Measurements from ENCODE around the gene LPIN2.
"Not testable (repeated sequence)": the region's sequence is repeated elsewhere in the genome, so short reads cannot be mapped to it uniquely, and the experiment has no call there.

Gene LPIN2

DNA sequence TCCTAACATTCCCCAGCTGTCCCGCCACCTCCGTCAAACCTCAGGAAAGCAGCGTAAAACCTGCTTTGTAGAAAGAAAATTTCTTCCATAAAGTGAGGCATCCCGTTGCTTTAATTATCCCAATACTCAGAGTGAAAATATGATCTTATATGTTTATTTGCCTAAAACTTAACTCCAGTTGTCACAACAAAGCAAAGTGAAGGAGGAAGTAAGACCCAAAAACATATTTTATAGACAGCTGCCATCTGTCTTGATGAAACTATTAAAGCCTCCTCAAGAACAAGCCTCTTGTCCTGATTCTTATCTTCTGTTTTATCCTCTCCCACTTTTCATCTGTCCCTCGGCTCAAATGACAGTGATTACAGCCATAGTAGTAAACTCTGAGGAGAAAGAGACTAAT lies 28.9 kb upstream of the LPIN2 start:
- no peak for DNase-seq

DNA sequence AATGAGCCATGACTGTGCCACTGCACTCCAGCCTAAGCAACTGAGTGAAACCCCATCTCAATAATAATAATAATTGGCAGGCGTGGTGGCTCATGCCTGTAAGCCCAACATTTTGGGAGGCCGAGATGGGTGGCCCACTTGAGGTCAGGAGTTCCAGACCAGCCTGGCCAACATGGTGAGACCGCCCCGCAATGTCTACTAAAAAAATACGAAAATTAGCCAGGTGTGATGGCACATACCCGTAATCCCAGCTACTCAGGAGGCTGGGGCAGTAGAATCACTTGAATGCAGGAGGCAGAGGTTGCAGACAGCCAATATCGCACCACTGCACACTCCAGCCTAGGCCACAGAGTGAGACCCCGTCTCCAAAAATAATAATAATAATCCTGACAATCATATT lies 27.9 kb upstream of the LPIN2 start:
- DNase-seq = no peak

DNA sequence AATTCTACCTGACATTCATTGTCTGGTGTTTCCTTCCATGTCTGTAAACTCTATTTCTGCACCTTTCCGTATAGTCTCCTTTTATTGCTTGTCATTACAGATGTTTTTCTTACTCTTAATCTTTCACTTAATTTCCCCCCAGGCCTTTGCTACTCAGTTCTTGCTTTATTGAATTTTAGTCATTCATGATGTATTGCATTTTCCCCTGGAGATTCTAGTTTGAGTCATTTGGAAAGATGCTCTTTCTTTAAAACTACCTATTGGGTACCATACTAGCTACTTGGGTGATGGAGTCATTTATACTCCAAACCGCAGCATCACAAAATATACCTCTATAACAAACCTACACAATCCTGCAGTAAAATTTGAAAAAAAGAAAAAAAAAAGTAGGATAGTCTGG lies 27.2 kb upstream of the LPIN2 start:
- no peak for DNase-seq

DNA sequence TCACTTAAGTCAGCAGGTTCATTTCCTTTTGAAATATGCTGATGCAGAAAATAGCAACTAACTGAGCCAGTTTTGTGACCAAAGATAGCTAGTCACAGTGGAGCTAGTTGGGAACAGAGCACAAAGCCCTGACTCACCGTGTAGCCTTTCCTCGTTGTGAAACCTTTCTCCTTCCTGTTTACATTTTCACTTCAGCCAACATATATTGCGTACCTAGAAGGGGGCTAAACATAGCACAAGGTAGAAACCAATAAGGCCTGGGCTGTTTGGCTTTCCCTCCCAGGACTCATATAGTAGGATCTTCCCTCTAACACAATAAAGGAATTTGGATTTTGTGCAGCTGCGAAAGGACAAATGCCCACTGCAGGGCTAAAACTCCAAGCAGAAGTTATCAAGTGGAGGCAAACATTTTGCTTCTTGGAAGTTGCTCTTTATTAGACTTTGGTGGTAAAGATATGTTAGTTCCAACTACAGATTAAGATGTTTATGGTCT lies 24.5 kb upstream of the LPIN2 start:
- DNase-seq = no peak

DNA sequence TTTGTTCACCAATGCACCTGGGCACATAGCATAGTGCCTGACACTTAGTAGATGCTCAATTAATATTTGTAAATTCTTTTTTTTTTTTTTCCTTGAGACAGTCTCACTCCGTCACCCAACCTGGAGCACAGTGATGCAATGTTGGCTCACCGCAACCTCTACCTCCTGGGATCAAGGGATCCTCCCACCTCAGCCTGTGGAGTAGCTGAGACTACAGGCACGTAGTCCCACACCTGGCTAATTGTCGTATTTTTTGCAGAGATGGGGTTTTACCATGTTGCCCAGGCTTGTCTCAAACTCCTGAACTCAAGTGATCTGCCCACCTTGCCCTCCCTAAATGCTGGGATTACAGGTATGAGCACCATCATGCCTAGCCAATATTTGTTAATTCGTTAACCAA lies 23.2 kb upstream of the LPIN2 start:
- no peak for DNase-seq

DNA sequence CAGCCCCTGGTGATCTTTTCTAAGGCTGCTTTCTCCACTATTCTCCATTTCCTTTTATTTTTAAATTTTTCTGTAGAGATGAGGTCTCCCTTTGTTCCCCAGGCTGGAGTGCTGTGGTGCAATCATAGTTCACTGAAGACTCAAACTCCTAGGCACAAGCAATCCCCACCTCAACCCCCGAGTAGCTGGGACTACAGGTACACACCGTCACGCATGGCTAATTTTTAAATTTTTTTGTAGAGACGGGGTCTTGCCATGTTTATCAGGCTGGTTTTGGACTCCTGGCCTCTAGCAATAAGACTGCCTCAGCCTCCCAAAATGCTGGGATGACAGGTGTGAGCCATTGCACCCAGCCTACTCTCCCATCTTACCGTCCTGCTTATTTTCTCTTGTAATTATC lies 22.7 kb upstream of the LPIN2 start:
- DNase-seq = no peak

DNA sequence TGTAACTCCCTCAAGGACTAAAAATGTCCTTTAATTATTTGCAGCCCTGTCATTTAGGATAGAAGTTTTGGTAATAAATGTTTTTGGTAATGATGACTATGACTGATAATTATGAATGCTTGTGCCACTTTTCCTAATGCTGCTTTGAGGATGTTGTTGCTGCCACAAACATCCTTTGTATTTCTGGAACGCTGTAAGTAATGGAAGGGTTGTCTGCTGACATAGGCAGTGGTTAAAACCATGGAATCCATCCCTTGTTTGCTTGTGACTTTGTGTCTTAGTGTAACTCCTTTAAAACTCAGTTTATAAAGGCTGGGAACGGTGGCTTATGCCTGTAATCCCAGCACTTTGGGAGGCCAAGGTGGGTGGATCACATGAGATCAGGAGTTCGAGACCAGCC lies 19.8 kb upstream of the LPIN2 start:
- DNase-seq = no peak

DNA sequence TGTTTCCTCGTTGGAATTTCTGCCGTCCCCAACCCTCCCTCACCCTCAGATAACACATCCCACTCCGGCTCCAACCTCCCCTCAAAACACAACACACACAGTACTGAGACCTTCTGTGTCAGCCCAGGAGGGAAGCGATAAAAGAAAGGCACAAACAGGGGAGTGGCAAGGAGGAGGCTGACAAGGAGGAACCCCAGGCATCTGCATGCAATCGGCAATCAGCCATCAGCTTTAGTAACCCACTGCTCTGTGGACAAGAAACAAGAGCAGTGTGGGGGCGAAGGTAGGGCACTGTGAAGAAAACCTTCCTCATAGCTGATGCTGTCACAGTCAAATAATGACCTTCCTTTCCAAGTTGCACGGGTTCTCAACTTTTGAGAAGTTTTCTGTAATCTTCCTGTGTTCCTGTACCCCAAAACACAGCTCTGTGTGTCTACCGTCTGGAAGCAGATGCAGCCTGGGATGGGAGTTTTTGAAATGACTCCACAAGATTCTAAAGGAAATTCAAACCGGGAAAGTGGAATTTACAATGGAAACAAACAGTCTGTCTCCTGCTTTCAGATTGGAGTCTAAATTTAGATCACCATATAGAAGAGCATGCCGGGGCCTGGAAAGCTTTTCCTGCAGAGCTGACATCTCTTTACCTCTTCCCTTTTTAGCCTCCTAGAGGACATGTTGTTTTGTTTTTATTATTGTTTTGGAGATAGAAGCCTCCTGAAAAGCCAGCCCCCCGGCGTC lies 16.4 kb upstream of the LPIN2 start:
- DNase-seq = no peak

DNA sequence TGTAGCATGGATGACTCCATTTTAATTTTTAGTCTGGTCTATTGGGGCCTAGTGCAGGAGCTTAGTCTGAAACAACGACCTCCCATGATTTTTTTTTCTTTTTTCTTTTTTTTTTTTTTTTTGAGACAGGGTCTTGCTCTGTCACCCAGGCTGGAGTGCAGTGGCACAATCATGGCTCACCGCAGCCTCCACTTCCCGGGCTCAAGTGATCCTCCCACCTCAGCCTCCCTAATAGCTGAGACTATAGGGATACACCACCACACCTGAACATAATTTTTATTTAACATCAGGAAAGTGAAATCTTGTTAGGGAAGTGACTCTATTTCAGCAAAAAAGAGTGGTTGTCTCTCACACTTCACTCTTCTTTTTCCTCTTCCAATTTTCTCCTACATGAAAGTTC lies 15.2 kb upstream of the LPIN2 start:
- not testable (repeated sequence) for DNase-seq

DNA sequence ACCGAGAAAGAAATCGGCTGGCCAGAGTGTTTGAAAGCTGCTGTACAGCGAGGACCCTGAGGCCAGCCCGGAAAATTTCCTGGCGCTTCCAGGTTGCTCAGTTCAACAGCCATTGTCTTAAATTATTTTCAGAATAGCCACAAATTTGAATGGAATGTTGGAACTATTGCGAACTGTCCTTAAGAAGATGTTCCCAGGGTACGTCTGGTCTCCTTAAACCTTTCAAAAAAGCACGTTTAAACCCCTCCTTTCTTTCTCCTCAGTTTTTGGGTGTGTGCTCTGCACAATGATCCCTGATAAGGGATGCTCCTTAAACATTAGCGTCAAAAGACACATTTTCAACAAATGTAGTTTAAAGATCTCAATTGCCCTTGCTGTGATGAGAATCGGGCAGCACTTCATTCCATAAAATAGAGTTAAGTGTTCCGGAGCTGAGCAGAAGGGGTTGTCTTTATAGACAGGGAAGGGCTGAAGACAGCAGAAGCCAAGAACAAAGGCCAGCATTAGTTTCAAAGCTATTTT lies 14.5 kb upstream of the LPIN2 start:
- DNase-seq = no peak

DNA sequence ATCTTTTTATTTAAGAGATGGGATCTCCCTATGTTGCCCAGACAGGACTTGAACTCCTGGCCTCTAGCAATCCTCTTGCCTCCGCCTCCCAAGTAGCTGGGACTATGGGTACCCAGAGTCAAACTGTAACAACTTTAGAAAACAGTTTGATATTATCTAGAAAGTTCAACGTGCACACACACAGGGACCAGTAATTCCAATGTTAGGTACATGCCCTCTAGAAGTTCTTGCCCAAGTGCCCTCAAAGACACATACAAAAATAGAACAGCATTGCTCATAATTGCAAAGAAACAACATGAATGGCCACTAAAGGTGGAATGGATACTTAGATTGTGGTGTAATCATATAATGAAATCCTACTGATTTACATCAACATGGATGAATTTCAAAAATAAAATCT lies 12.6 kb upstream of the LPIN2 start:
- DNase-seq = no peak

DNA sequence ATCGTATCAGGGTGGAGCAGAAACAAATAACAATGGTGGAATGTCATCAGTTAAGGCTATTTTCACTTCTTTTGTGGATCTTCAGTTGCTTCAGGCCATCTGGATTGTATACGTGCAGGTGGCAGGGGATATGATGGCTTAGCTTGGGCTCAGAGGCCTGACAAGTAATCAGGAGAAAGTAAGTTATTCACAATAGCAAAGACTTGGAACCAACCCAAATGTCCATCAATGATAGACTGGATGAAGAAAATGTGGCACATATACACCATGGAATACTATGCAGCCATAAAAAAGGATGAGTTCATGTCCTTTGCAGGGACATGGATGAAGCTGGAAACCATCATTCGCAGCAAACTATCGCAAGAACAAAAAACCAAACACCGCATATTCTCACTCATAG lies 10.7 kb upstream of the LPIN2 start:
- DNase-seq = not testable (repeated sequence)

DNA sequence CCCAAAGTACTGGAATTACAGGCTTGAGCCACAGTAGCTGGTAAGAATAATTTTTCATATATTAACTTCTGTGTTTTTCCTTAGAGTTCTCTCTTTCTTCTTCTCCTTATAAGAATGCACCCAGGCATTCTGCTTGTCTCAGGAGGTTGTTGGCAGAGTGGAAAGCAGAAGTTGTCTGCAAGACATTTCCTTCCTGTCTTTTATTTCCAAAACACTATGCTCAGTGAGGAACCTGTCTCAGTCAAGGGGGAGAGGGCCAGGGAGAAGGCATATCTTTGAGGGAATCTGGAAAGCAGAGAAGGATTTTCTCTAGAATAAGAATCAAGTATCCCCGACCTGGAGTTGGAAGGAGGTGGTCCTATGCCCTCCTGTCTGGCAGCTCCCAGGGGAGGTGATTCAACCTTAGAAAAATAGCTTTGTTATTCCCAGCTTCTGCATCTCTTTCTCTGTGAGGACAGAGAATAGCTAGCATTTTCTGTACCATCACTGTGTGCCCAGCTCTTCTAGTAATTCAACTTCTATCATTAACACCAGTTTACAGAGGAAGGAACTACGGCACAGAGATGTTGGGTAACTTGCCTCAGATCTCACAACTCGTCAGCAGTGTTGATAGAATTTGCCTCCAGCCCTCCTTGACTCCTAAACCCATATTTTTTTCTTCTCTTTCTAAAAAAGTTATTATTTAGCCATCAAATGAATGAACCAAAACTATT lies 3.8 kb upstream of the LPIN2 start:
- DNase-seq = no peak

DNA sequence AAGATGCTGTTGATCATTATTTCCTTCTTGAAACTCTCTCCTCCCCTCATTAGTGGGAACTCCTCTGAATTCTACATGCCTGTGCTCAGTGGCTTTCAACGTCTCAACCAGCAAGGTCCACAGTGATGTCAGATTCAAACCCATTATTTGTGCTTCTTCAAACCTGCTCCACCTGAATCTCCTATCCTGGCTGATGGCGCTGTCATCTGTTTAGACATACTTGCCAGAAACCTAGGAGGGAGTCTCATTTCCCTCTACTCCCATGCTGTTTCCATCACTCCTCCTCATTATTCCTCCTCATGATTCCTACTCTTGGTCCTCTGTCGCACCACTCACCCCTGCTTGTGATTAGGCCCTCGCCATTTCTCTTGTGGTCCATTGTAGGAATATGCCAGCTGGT lies 2.9 kb upstream of the LPIN2 start:
- DNase-seq = no peak

DNA sequence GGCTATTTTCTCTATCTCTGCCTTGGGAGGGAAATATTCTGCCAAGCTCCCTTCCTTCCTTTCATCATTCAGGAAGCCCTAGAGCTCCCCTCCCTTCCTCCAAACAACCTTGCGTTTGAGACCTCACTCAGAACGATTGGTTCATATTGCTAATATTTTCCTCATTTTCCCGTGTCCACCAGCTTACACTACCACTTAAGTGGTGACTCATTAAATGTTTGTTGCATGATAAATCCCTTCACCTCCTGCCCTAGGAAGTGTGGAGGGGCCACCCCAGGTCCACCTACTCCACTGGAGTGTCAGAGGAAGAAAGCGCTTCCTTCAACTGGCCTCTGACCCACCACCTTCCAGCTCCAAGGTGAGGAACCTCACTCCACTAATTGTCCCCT lies 2.3 kb upstream of the LPIN2 start:
- no peak for DNase-seq

DNA sequence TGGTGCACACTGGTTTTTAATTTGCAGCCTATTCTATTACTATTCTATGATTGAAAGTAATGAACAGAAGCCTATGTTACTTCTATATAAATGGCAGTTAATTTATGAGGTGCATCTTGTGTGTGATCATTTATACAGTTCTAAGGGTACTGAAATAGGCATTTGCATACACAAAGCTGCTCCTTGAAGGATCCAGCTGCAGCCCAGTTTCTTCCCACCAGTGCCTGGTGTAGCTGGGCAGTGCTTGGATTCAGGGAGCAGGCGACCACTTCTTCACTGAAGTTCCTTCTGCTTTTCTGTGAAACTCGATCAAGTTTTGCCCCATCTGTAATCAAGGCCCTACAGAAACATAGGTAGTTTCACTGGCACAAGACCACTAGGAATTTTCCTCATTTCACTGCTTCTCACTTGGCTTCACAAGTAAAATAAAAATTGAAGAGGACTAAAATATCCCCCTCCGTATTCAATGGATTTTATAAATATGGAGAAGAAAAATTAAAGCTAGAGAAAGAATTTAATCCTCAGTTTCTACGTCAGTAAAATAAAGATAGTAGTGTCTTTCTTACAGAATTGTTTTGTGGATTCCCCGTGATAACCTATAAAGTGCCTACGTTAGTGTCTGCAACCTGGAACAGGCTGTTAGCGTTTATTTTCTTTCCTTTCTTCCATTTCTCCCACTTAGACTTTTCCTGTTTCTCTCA lies 1.7 kb upstream of the LPIN2 start:
- DNase-seq = no peak

DNA sequence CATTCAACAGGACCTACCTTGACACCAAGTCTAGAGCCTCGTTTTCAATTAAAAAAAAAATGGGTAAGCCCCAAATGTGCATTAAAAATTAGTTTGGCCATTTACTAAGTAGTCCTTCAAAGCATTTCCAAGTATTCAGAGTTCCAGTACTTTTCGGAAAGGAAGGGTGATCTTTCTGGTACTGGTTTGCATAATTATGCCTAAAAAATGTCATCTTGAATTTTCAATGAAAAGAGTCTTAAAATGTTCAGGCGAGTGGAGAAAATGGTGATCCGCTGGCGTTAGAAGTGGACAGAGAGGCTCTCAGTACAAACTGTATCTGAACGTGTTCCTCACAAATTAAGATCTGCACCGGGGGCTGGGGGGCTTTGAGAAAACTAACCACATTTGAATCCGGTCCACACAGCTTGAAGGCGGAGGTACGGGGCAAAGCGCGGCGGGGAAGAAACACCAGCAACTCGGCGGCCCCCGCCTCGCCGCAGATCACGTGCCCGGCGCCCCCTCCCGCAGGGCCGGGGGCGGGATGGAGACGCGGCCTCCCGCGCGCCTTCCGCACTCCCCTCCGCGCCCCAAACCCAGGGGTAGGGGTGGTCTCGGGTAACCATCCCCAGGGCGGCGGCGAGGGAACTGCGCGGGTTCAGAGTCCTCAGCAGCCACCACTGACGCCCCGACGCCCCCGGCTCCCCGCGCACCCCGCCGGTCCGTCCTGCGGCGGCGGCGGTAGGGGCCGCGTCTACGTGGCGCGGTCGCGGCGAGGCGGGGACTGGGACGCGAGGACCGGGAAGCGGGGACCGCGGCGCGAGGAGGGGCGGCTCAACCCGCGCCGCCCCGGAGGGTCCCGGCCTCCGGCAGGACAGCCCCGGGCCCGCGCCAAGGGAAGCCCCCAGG lies 564 bp downstream of the LPIN2 start:
- no peak for DNase-seq

DNA sequence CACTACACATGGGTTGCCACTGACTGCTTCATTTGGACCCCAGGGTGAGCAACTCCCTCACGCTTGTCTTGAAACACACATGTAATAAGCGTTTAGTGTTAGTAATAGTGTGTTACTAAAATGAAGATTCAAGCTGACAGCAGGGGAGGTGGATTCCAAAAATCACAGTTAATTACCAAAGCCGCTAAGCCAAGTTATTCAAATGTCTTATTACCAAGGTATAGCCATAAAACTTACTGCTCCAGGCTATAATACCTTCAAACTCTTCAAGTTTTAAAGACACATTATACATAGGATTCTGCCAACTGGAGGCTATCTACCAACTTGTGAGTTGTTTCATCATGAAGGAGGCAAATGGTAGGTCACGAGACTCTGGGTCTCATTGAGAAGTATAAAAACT lies 2.9 kb downstream of the LPIN2 start:
- no peak for DNase-seq

DNA sequence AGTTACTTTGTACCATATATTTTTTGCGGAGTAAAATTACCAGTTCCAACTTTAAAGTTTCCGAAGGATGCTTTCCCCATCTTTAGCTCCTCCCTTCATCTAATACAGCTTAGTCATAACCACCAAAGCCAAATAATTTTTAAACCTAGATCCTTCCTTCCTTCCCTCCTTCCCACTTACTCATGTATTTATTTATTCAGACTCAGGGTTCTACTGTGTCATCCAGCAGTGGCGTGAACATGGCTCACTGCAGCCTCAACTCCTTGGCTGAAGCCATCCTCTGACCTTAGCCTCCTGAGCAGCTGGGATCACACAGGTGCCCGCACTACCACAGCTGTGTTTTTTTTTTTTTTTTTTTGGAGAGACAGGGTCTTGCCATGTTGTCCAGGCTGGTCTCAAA lies 4.4 kb downstream of the LPIN2 start:
- no peak for DNase-seq

DNA sequence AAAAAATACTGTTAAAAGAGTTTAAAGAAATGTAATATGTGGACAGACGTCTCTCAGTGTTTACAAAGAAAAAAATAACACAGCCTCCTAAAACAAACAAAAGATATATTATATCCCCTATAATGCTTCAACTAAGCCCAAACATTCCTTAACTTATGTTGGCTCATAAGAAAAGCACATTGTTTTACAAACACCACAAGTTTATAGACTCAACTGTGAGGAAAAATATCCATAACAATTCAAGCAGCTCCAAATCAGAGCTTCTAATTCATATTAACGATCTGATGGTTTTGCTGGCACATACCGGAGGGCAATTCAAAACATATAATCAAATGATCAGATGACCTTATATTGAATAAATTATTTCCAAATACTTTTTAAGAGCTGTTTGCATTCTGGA lies 5.5 kb downstream of the LPIN2 start:
- no peak for DNase-seq

DNA sequence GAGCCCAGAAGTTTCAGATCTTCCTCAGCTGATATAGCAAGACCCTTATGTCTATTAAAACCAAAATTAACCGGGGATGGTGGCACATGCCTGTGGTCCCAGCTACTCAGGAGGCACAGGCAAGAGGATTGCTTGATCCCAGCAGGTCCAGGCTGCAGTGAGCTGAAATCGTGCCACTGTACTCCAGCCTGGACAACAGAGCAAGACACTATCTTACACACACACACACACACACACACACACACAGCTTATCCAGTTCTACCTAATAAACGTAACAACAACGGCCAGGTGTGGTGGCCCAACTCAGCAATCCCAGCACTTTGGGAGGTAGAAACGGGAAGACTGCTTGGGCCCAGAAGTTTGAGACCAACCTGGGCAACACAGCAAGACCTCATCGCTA lies 7.5 kb downstream of the LPIN2 start:
- no peak for DNase-seq

DNA sequence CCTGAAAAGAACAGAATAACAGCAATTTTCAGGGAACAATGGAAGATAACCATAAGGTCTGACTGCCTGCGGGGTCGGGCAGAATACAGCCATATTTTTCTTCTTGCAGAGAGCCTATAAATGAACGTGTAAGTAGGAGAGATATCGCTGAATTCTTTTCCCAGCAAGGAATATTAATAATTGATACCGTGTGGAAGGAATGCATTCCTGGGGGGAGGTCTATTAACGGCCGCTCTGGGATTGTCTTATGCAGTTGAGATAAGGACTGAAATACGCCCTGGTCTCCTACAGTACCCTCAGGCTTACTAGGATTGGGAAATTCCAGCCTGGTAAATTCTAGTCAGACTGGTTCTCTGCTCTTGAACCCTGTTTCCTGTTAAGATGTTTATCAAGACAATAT lies 9.2 kb downstream of the LPIN2 start:
- not testable (repeated sequence) for DNase-seq

DNA sequence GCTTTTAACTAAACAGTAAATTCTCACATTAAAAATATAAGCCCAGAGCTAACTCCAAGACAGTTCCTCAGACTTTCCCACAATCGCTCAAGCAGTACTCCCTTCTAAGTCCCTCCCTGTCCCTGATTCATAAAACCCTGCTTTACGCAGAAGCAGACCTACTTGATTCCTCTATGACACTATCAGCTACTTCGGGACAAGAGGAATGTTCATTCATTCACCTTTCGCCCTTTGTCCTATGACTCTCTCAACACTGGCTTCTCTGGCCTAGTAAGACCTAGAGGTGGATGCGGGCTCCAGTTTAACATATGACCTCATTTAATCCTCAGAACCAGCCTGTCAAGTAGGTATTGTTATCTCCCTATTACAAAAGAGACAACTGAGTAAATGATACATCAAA lies 10.2 kb downstream of the LPIN2 start:
- DNase-seq = no peak

All from right forelimb (tissue), 1 donor.